Measurements from ENCODE around the gene PACSIN1.

GRCh38 chr6:34447386-34447785 is 18.5 kb upstream of the PACSIN1 start:
- TF ChIP-seq CTCF (IDR thresholded peaks at IDR 0.05; ENCODE audit: poor library complexity) (no peak), EZH2phosphoT487 (IDR thresholded peaks at IDR 0.05; ENCODE audit: low read depth, severe bottlenecking, unreplicated experiment) (no peak), EZH2 (IDR thresholded peaks at IDR 0.05; ENCODE audit: borderline replicate concordance) (no peak)

Measured in hepatocyte (in vitro differentiated cells).